Measurements from ENCODE around the gene SMIM44. TPM values are rescaled to one million over a fixed set of nuclear protein-coding genes. Genes with fewer than 3 reads are reported as not detected.

The SMIM44 gene
- total and polyA plus RNA-seq, 9 of the 15 experiments (the other 6 are each of a cell fraction or from before 2014, with no cell fraction given), result not detected

GRCh38 chr19:3477506-3477905, 5.7 kb downstream of the SMIM44 start:
- no peak overlapping the region for H3K9ac ChIP-seq (ENCODE audit: insufficient read depth in 1 of 2, low read depth in 2 of 2, low read length in 2 of 2)
- DNase-seq (ENCODE audit: extremely low read depth in 1 of 4, low spot score in 3 of 4) (no peak), ATAC-seq (no peak), FAIRE-seq (no peak)
- intact Hi-C loops (cut with micrococcal nuclease) (no loop called here), in situ Hi-C loops (cut with MboI) (no loop called here)
- CTCF ChIA-PET (ENCODE audit: low intra/inter-chr PET ratio), result no interaction called here
- no peak overlapping the region for H3K27ac ChIP-seq (ENCODE audit: extremely low read depth, low read depth, low read length)
- no peaks in the 10 kb centered on the region for H3K36me3 ChIP-seq (ENCODE audit: control insufficient read depth, insufficient read depth, low read length)
- POLR2A ChIA-PET, result interaction anchor here (0.6 kb wide), 1 partner anchor 13 kb away, joined by 3 read pairs; no protein-coding TSS in a partner anchor
- no TSS peak for BruUV-seq (replicated peaks)
- peaks cover 15 to 16% of the 10 kb centered on the region in 2 experiments; a peak in 3 of 5 replicates for H3K27me3 ChIP-seq (ENCODE audit: control insufficient read depth in 2 of 2, insufficient read depth in 2 of 2, low read length in 2 of 2)
- no peaks in the 10 kb centered on the region for H3K79me2 ChIP-seq (ENCODE audit: control insufficient read depth, insufficient read depth, low read length)
- H2AFZ ChIP-seq (ENCODE audit: low read depth, low read length), result no peak overlapping the region
- H3K4me2 ChIP-seq (ENCODE audit: insufficient read depth, low read length), result peak overlapping the region; percentile 80; the same call in 1 of the 2 replicates
- H3K9me3 ChIP-seq (replicated peaks; ENCODE audit: control insufficient read depth, insufficient read depth, low read depth, low read length), result no peaks in the 10 kb centered on the region
- H3K4me1 ChIP-seq (replicated peaks in 1 of 2; ENCODE audit: control insufficient read depth in 2 of 2, insufficient read depth in 2 of 2, low read length in 2 of 2), result peaks cover 11 to 35% of the 10 kb centered on the region in 2 experiments
- H3K9me1 ChIP-seq (ENCODE audit: control insufficient read depth, insufficient read depth, low read length), result no peaks in the 10 kb centered on the region
- H3K4me3 ChIP-seq, result no peak overlapping the region
- H4K20me1 ChIP-seq (replicated peaks; ENCODE audit: control insufficient read depth, insufficient read depth, low read length), result peaks cover 8% of the 10 kb centered on the region; the same call in 1 of the 2 replicates
- TF ChIP-seq HNRNPL (IDR thresholded peaks at IDR 0.05; ENCODE audit: low read depth, low read length) (0 out of 2 replicates have a peak, but pooled peaks have one; percentile 0), ZBTB26 (CRISPR knock-in tag; IDR thresholded peaks at IDR 0.05) (no peak), ATF6 (CRISPR knock-in tag; IDR thresholded peaks at IDR 0.05) (no peak), E2F4 (CRISPR knock-in tag; IDR thresholded peaks at IDR 0.05; ENCODE audit: low read depth) (no peak), ZNF551 (CRISPR knock-in tag; IDR thresholded peaks at IDR 0.05) (no peak), ZBTB2 (IDR thresholded peaks at IDR 0.05) (peak; percentile 85), SP1 (CRISPR knock-in tag; IDR thresholded peaks at IDR 0.05) (no peak), ZNF696 (CRISPR knock-in tag; conservative IDR thresholded peaks at IDR 0.05) (no peak), THRA (IDR thresholded peaks at IDR 0.05) (no peak), MXI1 (IDR thresholded peaks at IDR 0.05; ENCODE audit: low read depth, low read length) (no peak), RFX7 (CRISPR knock-in tag; IDR thresholded peaks at IDR 0.05) (no peak), ZKSCAN1 (IDR thresholded peaks at IDR 0.05; ENCODE audit: low read depth, low read length) (no peak), CHCHD3 (CRISPR knock-in tag; IDR thresholded peaks at IDR 0.05) (no peak), ZBTB1 (CRISPR knock-in tag; IDR thresholded peaks at IDR 0.05; ENCODE audit: borderline replicate concordance, low read depth) (no peak), EGR1 (conservative IDR thresholded peaks at IDR 0.05) (peak; percentile 95), TFAP4 (CRISPR knock-in tag; IDR thresholded peaks at IDR 0.05; ENCODE audit: borderline replicate concordance) (no peak)

Data from K562 (cell line).